Rectal smooth muscle tissue (tissue), 1 donor: ENCODE results near the gene R3HDM1.

Experiments used
- H3K27ac ChIP-seq: one replicate; pipeline ENCODE4 v1.7.0; 2013; ENCODE audit warnings: low read depth, low read length, inconsistent platforms
- H3K27me3 ChIP-seq: one replicate; pipeline ENCODE4 v1.7.0; 2013; ENCODE audit warnings: low read length; ENCODE audit not compliant: control insufficient read depth, insufficient read depth
- H3K36me3 ChIP-seq: one replicate; pipeline ENCODE4 v1.7.0; 2013; ENCODE audit warnings: low read length; ENCODE audit not compliant: control insufficient read depth, insufficient read depth
- H3K4me1 ChIP-seq: one replicate; pipeline ENCODE4 v1.7.0; 2013; ENCODE audit warnings: low read length; ENCODE audit not compliant: control insufficient read depth, insufficient read depth
- H3K4me3 ChIP-seq: one replicate; pipeline ENCODE4 v1.7.0; 2013; ENCODE audit warnings: low read length
- H3K9ac ChIP-seq: one replicate; pipeline ENCODE4 v1.7.0; 2013; ENCODE audit warnings: low read length

R3HDM1 gene

DNA sequence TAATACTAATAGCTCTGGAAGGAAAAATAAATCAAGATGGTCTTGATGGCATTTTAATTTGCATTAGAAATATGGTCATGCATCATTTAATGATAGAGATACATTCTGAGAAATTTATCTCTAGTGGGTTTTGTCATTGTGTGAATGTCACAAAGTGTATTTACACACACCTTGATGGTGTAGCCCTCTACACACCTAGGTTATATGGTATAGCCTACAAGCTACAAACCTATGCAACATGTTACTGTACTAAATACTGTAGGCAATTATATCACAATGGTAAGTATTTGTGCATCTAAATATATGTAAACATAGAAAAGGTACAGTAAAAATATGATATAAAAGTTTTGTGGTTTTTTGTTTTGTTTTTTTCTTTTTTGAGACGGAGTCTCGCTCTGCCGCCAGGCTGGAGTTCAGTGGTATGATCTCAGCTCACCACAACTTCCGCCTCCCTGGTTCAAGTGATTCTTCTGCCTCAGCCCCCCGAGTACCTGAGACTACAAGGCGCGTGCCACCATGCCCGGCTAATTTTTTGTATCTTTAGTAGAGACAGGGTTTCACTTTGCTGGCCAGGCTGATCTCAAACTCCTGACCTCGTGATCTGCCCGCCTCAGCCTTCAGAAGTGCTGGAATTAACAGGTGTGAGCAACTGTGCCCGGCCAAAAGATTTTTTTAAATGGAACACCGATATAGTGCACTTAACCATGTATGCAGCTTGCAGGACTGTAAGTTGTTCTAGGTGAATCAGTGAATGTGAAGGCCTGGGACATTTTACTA, 126.7 kb downstream of the R3HDM1 start:
- H3K4me1 ChIP-seq = no peaks in the 10 kb centered on the region
- H3K36me3 ChIP-seq = peaks cover 6% of the 10 kb centered on the region
- H3K27me3 ChIP-seq = no peaks in the 10 kb centered on the region
- H3K9ac ChIP-seq = no peak overlapping the region
- H3K27ac ChIP-seq = no peak overlapping the region
- no peak overlapping the region for H3K4me3 ChIP-seq

DNA sequence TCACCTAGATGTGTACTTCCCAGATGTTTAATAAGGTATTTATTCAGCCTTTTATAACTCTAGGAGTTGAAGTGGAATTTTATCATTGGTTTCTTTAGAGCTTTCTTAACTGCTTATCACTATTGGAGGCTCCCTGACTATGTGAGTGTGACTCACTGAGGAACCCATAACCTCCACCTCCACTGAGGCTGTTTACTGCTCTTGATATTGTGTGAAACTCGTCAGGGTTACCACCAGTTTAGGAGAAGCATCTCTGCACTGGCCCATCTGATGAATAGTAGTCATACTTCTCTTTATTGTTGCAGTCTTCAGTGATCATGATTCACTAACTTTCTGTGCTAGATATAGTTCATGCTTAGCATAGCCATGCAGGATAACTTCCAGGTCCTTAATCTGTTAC, 130.8 kb downstream of the R3HDM1 start:
- Histone ChIP-seq H3K9ac (no peak overlapping the region), H3K4me3 (no peak overlapping the region), H3K4me1 (no peaks in the 10 kb centered on the region), H3K27me3 (no peaks in the 10 kb centered on the region), H3K27ac (no peak overlapping the region), H3K36me3 (peaks cover 6% of the 10 kb centered on the region)

DNA sequence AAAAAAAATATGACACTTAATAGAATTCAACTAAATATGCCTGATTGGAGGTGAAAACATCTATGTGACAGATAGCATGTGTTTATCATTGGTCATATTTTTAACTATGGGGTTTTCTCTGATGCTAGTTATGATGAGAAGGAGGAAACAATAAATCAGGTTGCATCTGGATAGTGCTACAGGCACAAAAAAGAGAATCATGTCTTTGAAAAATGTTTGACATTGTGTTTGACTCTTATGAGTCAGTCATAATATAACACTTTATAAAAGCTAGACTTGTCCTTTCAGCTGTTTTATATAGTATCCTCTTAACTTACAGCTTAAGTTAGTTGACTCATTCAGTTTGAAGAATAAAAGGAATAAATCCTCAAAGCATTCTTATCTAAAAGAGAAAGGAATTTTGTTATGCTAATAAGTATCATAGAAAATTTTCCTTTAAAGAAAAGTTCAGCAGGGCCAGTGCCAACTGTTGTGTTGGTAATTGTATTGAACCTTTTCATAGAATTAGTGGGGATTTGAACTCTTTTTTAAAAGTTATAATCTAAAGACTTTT, 131.9 kb downstream of the R3HDM1 start:
- Histone ChIP-seq H3K4me3 (no peak overlapping the region), H3K9ac (no peak overlapping the region), H3K27ac (no peak overlapping the region), H3K4me1 (no peaks in the 10 kb centered on the region), H3K36me3 (peaks cover 6% of the 10 kb centered on the region), H3K27me3 (no peaks in the 10 kb centered on the region)

DNA sequence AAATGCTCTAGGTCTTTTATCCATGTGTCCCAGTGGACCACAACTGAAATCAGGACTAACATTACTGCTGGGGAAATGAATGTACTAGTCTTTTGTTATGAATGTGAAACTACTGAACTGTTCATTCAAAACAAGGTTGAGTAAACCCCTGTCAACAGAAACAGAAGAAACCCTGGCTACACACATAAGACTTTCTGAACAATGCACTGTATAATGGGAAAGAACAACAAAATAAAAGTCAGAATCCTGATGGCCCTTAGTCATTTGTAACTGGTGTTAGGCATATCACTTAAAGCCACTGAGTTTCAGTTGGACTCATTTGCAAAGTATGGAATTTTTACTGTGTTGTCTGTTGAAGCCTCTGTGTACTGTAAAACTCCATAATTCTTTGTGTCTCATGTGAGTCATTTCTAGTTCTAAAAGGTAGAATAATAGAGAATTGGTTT, 133.4 kb downstream of the R3HDM1 start:
- Histone ChIP-seq H3K9ac (no peak overlapping the region), H3K4me3 (no peak overlapping the region), H3K27ac (no peak overlapping the region), H3K4me1 (no peaks in the 10 kb centered on the region), H3K27me3 (no peaks in the 10 kb centered on the region), H3K36me3 (peaks cover 6% of the 10 kb centered on the region)

DNA sequence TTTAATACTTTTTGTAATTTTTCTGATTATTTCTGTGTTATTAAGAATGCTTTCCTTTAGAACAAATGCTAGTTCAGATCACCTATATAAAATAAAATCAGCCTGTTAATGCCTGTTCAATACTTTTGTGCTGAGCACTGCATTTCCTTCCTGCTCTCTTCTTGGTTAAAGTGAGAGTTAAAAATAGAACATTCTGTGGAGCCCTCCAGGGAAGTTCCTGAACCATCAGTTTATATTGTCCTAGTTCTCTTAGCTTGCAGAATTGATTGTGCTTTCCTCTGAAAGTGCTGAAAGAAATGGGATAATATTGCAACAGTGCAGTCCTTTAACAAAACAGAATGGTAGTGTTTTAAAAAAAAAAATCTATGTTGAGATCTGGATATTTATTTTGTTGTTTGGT, 135.8 kb downstream of the R3HDM1 start:
- H3K9ac ChIP-seq = no peak overlapping the region
- H3K36me3 ChIP-seq = no peaks in the 10 kb centered on the region
- no peak overlapping the region for H3K27ac ChIP-seq
- H3K4me1 ChIP-seq = no peaks in the 10 kb centered on the region
- no peaks in the 10 kb centered on the region for H3K27me3 ChIP-seq
- H3K4me3 ChIP-seq = no peak overlapping the region

DNA sequence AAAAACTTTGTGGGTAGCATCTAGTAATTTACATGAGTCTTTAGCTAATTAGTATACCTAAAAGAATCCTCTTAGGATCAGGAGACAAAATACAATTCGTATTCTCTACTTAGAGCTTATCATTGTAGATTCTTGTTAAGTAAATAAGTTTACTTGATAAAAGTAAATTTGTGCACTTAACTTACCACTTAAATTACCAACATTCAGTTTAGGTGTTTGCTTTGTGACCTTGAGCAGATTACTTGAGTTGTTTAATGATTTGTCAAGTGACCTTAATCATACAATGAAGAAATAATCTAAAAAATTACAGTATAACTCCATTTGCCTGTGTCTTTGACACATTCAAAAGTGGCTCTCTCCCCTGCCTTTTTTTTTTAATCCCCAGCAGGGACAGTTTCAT, 143.2 kb downstream of the R3HDM1 start:
- Histone ChIP-seq H3K27ac (no peak overlapping the region), H3K9ac (no peak overlapping the region), H3K4me3 (no peak overlapping the region), H3K36me3 (no peaks in the 10 kb centered on the region), H3K4me1 (no peaks in the 10 kb centered on the region), H3K27me3 (no peaks in the 10 kb centered on the region)

DNA sequence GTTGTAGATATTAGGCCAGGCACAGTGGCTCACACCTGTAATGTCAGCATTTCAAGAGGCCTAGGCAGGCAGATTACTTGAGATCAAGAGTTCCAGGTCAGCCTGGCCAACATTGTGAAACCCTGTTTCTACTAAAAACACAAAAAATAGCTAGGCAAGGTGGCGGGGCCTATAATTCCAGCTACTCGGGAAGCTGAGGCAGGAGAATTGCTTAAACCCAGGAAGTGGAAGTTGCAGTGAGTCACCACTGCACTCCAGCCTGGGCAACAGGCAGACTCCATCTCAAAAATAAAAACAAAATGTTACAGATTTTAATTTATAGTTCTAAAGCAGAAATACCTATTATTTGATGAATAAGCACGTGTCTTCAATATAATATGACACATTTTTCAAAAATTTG, 144.7 kb downstream of the R3HDM1 start:
- no peak overlapping the region for H3K27ac ChIP-seq
- H3K36me3 ChIP-seq = no peaks in the 10 kb centered on the region
- no peak overlapping the region for H3K9ac ChIP-seq
- H3K27me3 ChIP-seq = no peaks in the 10 kb centered on the region
- no peaks in the 10 kb centered on the region for H3K4me1 ChIP-seq
- no peak overlapping the region for H3K4me3 ChIP-seq

DNA sequence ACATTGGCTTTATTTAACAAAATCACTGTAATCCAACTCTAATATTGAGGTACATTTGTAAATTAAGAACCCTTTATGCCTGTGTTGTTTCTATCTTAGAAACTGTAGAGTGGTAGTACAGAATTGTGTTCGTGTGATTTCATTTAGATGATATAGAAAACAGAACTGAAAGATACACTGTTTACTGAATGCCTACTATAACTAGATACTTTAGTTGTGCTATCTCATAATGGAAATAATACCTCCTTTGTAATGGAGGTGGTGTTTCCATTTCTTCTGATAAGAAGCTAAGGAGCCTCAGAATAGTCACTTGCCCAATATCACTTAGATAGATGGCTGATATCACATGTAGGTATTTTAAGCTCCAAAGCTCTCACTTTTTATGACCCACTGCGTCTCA, 147.8 kb downstream of the R3HDM1 start:
- H3K27ac ChIP-seq = no peak overlapping the region
- H3K36me3 ChIP-seq = no peaks in the 10 kb centered on the region
- H3K27me3 ChIP-seq = no peaks in the 10 kb centered on the region
- no peak overlapping the region for H3K9ac ChIP-seq
- no peaks in the 10 kb centered on the region for H3K4me1 ChIP-seq
- H3K4me3 ChIP-seq = no peak overlapping the region

GRCh38 chr2:135685361-135685760, 154.1 kb downstream of the R3HDM1 start:
- Histone ChIP-seq H3K36me3 (no peaks in the 10 kb centered on the region), H3K27ac (no peak overlapping the region), H3K4me3 (no peak overlapping the region), H3K27me3 (no peaks in the 10 kb centered on the region), H3K4me1 (no peaks in the 10 kb centered on the region), H3K9ac (no peak overlapping the region)

DNA sequence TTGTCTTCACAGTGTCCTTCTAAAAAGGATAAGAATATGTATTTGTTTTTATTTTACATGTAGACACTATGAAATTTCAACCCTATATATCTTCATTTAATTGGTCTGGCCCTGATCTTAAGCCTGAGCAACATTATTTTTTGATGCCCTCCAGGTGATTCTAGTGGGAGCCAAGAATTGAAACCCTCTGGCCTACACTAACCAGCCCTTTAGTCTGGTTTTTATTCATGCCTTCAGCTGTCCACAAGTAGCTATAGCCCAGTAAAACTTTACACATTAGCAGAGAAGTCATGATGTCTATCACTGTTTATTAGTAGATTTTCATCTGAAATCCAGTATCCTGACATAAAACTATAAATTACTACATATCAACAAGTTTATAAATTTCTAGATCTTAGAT, 157.7 kb downstream of the R3HDM1 start:
- Histone ChIP-seq H3K27me3 (no peaks in the 10 kb centered on the region), H3K4me3 (no peak overlapping the region), H3K4me1 (no peaks in the 10 kb centered on the region), H3K27ac (no peak overlapping the region), H3K9ac (no peak overlapping the region), H3K36me3 (no peaks in the 10 kb centered on the region)

- no peak overlapping the region for H3K4me3 ChIP-seq
- no peaks in the 10 kb centered on the region for H3K36me3 ChIP-seq
- no peaks in the 10 kb centered on the region for H3K27me3 ChIP-seq
- no peaks in the 10 kb centered on the region for H3K4me1 ChIP-seq
- no peak overlapping the region for H3K27ac ChIP-seq
- H3K9ac ChIP-seq = no peak overlapping the region
Observed at GRCh38 chr2:135689679-135690078, 158.4 kb downstream of the R3HDM1 start.

DNA sequence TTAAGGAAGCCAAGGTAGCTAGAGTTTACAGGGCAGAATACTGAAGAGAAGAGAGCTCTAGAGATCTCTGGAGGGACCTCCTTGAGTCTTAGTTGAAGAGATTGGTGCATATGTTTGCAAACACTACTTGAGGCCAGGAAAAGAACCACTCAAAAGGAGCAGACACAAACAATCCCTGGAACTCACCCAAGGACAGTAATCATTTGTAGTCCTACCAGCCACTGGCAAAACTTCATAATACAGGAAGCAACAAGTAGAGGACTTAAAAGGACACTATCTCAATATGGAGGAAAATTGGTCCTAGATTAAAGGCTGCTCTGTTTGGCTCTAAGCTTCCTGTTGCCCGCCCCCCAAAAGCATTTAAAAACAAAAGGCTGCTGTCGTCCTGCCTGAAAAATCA, 163.4 kb downstream of the R3HDM1 start:
- no peak overlapping the region for H3K4me3 ChIP-seq
- H3K27me3 ChIP-seq = no peaks in the 10 kb centered on the region
- no peak overlapping the region for H3K27ac ChIP-seq
- no peak overlapping the region for H3K9ac ChIP-seq
- H3K4me1 ChIP-seq = no peaks in the 10 kb centered on the region
- no peaks in the 10 kb centered on the region for H3K36me3 ChIP-seq

DNA sequence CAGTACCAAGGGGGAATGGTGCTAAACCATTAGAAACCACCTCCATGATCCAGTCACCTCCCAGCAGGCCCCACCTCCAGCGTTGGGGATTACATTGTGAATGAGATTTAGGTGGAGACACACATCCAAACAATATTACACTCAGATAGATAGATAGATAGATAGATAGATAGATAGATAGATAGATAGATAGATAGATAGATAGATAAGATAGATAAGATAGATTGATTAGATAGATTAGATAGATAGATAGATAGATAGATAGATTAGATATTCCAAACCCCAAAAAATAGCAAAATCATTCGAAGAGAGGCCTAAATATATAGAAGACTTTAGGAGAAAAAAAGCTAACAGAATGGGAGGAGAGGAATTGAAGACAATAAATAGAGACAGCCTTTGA, 167.6 kb downstream of the R3HDM1 start:
- Histone ChIP-seq H3K27me3 (no peaks in the 10 kb centered on the region), H3K4me3 (no peak overlapping the region), H3K9ac (no peak overlapping the region), H3K27ac (no peak overlapping the region), H3K4me1 (no peaks in the 10 kb centered on the region), H3K36me3 (no peaks in the 10 kb centered on the region)
